ENCODE results near the gene ADARB1.

DNA sequence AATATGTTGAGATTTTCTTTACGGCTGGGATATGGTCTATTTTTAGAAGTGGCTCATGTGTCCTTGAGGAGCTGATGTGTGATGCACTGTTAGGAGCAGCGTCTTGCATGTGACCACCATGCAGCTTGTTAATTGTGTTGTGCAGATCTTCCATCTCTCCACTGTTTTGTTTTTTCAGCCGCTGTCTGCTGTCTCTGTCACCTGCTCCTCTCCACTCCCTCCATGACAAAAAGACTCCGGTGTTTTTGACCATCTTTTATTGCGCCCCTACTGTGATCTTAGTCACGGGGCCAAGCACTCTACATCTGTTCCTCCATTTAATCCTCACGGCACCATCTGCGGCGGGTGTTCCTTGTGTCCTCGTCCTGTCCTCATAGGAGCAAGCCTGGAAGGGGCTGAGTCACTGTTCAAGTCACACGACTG lies 51.8 kb downstream of the ADARB1 start:
- TF ChIP-seq ZC3H10 (CRISPR knock-in tag; IDR thresholded peaks at IDR 0.05) (no peak), PPARA (CRISPR knock-in tag; IDR thresholded peaks at IDR 0.05; ENCODE audit: borderline replicate concordance) (no peak), ARNTL (CRISPR knock-in tag; IDR thresholded peaks at IDR 0.05; ENCODE audit: borderline replicate concordance, low read depth) (no peak), RARB (CRISPR knock-in tag; IDR thresholded peaks at IDR 0.05) (no peak), ZNF70 (CRISPR knock-in tag; IDR thresholded peaks at IDR 0.05) (no peak), ZFP30 (CRISPR knock-in tag; IDR thresholded peaks at IDR 0.05) (no peak)
- TF ChIP-seq, protein P1, sequence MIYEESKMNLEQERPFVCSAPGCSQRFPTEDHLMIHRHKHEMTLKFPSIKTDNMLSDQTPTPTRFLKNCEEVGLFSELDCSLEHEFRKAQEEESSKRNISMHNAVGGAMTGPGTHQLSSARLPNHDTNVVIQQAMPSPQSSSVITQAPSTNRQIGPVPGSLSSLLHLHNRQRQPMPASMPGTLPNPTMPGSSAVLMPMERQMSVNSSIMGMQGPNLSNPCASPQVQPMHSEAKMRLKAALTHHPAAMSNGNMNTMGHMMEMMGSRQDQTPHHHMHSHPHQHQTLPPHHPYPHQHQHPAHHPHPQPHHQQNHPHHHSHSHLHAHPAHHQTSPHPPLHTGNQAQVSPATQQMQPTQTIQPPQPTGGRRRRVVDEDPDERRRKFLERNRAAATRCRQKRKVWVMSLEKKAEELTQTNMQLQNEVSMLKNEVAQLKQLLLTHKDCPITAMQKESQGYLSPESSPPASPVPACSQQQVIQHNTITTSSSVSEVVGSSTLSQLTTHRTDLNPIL (CRISPR knock-in tag; IDR thresholded peaks at IDR 0.05; ENCODE audit: low read depth), result no peak
